HG03159 (cell line): ENCODE results near the gene KRT7.

Experiments used
- ATAC-seq: cut with Tn5 transposase; IDR thresholded peaks from one replicate; pipeline ENCODE4 v1.9.1; 2021; ENCODE audit warnings: mild to moderate bottlenecking, moderate library complexity; ENCODE audit not compliant: unreplicated experiment

Gene KRT7

DNA sequence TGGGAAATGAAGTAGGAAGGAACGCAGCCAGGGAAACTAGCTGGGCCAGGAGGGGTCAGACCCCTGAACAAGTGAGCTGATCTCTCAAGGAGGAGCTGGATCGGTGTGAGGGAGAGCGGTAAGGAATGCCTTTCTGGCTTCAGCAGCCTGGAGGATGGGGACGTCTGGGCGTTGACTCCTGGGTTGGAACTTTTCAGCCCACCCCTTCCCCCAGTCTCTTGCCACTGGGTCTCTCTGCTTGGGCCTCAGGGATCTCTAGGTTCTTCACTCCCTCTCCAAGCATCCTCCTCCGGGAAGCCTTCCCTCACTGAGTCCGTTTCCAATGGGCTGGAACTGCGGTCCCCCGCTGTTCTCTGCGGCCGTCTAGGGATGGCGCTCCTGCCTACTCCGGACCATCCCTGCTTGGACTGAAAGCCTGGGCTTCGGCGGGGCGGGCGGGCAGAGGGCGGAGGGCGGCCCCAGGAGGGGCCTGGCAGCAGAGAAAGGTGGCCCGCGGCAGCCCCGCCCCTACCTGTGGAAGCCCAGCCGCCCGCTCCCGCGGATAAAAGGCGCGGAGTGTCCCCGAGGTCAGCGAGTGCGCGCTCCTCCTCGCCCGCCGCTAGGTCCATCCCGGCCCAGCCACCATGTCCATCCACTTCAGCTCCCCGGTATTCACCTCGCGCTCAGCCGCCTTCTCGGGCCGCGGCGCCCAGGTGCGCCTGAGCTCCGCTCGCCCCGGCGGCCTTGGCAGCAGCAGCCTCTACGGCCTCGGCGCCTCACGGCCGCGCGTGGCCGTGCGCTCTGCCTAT, at the start of gene KRT7:
TSS of gene KRT7 (plus strand) at position 570 of the 788 bp plus-strand sequence. CDS start at position 624, 54 bp downstream.
- ATAC-seq = no peak

DNA sequence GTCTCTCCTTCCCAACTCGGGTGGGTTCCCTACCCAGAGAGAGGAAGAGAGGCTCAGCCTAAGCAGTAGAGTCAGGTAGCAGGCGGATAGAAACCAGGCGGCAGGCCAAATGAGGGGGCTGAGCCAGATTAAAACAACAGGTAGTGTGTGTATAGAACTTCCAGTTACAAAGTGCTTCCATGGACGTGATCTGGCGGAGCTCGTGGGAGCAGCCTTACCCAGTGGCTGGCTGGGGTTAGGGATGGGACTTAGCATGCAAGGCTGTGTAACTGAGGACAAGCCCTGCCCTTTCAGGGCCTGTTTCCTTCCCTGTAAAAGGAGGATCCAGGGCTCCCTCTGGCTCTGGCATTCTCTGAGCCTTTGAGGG, 49.5 kb upstream of the KRT7 start:
- no peak for ATAC-seq

DNA sequence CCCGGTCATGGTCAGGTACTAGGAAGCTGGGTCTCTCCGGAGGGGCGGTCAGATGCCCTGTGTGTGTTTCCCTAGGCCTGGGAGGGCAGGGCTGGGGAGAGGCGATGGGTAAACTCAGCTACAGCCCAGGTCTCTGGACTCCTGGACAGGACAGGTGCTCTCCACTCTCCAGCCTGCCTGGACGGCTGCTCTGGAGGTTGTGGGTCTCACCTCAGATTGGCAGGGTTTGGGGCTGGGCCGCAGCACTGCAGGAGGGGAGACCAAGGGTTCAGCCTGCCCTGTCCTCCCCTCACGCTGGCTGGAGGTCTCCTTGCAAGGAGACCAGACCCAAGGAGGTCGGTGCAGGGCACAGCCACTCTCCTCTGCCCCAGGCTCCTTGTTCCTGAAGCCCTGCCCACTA, 49.1 kb upstream of the KRT7 start:
- no peak for ATAC-seq

DNA sequence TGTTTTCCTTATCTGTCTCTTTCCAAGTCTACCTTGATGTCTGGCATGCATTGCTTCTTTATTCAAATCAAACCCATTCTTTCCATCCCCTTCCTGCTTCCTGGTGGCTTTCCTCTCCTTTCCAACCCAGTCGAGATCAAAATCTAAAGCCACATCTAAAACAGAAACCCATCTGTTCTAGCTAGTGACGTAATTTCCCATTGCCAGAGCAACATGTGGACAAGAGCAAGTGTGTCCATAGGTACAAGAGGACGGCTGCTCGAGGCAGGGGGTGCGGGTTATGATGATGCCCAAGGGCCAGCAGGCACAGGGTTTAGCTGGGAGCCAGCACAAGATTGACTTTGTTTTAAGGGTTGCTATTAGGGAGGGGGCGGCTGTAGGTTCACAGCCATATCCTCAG, 48.2 kb upstream of the KRT7 start:
- no peak for ATAC-seq

DNA sequence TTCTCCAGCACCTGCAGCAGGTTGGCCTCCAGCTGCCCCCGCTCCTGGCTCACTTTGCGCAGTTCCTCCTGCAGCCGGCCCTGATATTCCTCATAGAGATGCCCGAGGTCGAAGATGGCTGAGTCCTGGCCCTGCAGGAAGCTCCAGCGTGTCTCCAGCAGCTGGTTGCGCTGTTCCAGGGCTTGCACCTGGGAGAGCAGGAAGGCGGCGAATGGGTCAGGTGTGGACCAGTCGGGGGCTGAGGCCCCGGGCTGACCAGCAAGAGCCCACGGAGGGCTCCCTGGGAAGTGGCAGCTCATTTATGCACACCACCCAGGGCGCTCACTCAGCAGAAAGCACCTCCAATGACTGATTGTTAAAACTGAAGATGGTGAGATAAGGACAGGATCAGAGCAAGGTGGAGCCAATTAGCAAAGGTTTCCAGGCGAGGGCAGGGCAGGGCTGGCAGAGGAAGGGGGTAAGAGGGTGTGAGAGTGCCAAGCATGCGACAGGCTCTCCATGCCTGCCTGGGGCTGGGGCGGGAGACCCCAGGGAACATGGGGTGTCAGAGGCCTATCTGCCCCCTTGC, 47.6 kb upstream of the KRT7 start:
- no peak for ATAC-seq

DNA sequence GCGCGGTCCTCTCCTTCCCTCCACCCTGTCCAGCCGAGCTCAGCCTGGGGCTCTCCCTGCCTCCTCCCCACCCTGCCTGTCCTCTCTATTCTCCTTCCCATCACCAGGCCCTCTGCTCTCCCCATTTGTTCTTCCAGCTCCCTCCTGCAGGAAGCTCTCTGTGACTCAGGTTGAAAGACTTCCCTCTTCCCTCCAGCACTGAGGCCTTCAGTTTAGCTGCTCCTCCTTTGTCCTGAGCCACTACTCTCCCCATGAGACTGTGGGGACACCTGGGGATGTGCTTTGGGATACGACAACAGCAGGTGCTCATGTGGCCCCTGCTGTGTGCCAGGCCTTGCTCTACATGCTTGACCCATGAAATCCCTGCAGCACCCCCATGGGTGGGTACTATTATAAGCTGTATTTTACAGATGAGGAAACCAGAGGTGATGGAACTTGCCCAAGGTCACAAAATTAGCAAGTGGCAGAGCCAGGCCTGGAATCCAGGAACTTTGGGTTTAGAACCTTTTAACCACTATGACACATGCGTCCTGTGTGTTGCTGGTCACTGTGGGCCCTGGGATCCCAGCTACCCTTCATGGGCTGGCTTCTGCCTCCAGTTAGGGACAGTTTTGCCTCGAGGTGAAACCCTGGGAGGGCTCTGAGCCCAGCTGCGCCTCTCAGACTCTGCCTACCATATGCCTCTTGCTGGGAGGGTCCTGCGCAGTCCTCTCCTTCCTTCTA, 46.8 kb upstream of the KRT7 start:
- ATAC-seq = no peak

DNA sequence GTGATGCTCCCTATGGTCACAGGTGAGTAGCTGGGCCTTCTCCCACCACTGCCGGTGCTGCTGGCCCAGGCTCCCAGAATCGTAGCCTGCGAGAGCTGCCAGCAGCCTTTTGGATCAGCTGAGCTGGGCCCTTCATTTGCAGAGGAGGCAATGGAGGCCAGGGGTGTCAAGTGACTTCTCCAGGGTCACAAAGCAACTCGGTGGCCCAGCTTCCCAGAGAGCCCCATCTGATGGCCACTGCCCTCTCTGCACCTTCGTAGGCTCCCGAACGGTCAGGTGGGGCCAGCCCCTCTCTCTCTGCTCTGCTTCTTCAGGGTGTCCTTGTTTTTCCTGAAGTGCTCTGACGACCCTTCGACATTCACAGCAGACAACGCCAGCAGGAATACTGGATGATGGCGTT, 45.8 kb upstream of the KRT7 start:
- no peak for ATAC-seq

DNA sequence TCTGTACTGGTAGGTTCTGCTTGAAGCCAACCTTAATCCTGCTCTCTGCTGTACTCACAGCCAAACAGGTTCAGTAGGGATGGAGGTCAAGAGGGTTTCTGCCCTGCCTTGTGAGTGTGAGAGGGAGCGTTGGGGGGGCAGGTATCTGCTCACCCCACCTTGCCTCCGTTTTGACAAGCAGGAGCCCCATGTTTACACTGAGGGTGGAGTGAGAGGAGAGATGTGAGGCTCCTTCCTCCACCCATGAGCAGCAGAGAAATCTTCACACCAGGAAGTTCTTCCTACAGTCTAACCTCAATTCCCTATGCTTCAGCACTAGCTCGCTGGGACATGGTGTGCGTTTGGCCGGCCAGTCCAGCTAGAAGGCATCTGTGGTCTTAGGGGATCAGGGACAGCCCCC, 45.4 kb upstream of the KRT7 start:
- no peak for ATAC-seq

DNA sequence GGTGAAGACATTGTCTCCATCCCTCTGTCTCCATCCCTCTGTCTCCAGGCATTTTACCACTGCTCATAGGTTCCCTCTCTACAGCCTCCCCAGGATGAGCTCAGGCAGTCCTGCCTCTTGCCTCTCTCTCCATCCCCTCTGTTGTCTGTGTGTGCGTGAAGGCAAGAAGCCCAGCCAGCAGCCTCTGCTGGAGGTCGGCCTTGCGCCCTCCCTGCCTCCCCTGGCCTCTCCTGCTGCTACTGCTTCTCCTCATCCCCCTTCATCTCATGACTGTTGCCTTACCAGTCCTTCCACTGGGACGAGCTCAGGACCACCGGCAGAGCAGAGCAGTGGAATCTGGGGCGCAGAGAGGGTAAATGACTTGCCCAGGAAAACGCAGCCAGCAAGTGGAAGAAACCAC, 44.4 kb upstream of the KRT7 start:
- ATAC-seq = no peak

DNA sequence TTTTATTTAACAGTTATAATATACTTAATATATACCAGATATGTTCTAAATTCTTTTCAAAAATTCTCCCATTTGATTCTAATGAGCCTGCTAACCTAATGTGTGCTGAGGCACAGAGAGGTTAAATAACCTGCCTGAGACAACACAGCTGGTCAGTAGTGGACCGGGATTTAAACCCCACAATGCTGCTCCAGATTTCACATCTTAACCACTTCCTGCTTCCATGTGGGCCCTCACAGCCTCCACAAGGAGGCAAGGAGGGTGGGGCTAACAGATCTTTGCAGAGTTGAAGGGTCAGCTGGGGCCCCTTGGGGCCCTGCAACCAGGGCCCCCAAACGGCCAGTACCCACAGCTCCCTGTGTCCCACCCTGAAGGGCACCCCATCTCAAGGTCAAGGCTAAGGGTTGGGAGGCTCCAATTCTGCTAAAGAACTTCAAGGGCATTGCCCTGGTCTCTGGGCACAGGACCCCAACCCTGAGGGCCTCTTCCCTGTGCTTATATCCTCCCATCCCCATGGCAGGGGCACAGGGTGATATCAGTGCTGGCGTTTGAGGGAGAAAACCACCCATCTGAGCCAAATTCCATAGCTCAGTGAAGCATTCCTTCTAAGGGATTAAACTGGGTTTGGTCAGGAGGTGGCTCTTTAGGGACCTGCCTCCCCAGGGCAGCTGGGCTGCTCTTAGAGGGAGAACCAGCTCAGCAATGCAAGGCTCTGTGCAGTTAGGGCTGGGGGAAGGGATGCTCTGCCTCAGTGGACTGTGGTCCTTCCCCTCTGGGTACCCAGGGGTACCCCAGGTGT, 43.5 kb upstream of the KRT7 start:
- ATAC-seq = no peak

DNA sequence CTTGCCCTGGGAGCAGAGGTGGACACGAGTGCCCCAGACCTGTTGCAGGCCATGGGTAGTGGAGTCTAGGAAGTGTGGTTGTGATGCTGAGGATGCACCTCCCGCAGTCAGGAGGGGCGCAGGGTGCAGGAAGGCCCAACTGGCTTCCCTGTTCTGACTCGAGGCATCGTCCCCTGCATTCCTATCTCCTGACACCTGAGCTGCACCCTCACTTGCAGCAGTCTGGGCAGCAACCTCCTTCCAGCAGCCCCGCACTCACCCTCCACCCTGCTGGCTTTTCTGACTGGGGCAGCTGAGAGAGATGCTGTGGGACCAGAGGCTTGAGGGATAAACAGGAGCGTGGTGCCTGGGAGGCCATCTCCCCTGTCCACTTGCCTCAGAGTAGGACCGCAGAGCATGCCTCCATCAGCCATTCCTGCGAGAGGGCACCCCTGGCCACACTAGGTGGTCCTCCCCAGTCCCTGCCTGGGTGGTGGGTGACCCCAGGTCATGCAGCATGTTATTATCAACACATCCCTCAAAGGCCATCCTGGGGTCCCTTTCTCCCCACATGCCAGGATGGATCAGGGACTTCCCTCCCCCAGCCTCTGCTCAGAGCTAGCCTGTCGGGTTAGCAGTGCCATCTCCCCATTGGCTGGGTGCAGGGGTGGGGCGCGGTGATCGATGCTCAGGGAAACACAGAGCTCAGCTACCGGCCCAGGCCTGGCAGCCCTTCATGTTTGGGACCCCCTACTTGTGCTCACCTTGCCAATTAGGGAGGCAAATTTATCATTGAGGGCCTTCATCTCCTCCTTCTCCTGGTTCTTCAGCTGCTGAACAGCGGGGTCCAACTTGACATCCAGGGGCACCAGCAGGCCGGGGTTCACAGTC, 41.9 kb upstream of the KRT7 start:
- no peak for ATAC-seq

DNA sequence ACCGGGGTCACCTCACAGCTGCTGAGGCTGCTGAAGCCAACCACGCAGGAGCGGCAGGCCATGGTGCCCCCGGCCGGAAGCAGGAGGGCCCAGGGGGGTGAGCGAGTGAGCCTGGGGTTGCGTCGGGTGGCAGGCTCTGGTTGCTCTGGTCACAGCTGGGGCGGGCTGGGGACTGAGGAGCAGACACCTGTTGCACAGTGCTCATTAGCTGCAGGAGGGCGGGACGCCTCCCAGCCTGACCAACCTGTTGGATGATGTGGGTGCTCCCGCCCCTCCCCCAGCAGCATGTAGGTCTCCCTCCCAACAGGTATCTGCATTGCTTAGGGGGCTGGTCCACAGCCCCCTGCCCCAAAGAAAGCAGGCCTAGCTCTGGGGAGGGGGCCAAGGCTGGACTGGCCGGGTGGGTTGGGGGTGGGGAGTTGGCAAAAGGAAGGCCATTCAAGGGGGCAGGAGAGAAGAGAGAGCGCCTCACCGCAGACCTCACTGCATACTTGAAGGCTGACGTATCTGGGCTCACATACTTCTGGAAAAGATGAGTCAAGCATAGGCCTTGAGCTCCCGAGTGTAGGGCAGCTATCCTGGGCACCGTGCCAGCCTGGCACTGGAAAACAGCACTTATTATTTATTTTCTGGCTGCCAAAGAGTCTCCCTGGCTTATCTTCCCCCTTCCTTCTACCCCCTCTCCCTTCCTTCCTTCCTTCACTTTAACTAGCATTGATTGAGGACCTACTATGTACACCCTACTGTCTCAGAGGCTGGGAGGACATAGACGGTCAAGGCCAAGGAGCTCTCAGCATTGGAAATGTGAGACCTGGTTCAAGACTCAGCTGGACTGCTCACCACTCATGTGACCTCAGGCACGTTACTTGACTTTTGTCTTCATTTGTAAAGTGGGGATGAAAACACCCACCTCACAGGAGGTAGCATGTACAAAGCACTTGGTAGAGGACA, 40.9 kb upstream of the KRT7 start, which contains the start of gene KRT80:
TSS of gene KRT80 (minus strand) at position 174 of the 951 bp plus-strand sequence. CDS start at position 62, 112 bp downstream.
- no peak for ATAC-seq

DNA sequence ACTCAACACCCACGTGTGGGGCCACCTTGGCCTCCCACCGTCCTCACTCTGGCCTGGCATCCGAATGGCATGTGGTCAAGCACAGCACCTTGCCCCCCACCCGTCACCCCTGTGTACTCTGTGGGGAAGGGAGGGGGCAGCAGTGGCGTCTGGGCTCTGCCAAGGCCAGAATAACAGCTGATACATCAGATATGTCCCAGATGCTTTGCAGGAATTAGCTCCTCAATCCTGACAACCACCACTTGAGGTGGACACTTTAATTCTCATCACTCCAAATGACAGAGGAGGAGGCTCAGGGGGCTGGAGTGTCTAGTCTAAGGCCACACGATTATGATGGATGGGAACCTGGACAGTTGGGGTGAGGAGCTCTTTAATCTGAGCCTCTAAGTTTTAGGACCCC, 39.5 kb upstream of the KRT7 start:
- ATAC-seq = no peak

DNA sequence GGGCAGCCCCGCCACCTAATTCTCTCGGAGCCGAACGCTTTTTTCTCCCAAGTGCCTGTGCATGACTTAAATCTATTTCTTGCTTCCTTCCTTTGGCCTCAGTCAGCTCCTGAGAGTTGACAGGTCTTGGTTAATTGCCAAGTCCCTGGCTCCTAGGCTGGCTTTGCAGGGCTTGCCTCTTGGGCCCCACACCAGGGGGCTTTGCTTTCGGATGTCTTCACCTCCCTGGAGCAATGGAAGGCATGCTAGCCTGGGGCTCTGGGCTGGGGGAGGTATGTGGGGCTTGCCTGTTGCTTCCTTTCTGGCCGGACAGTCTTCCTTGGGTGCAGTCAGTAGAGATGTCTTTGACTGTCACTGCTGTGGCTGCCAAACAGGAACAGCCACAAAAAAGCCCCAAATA, 39.1 kb upstream of the KRT7 start:
- ATAC-seq = no peak

DNA sequence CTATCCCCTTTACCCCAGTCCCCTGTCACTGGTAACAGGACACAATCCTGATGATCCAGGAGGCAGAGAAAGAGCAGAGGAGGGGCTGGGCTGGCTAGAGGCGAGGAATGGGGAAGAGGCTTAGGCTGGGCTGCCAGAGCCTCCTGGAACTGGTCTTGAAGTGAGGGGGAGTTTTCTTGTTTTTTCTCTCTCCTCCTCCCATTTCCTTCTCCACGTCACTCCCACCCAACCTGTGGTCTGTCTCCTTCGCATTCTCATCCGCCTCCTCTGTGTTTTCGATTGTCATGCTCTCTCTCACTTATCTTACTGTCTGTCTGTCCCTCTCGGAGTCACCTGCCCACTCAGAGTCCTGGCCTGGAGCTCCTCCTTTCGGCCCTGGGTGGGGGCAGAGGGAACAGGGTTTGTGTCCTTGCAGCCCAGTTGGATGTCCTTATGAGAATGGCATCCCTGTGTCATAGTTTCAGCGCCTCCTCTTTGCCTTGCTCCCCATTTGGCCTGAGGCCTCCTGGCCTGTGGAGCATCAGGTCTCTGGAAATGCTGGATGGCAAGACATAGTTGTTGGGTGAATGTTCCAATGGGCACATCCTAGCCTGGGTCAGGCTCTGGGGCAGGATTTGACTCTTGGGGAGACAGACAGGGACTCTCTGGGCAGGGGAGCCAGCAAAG, 37.8 kb upstream of the KRT7 start:
- no peak for ATAC-seq

DNA sequence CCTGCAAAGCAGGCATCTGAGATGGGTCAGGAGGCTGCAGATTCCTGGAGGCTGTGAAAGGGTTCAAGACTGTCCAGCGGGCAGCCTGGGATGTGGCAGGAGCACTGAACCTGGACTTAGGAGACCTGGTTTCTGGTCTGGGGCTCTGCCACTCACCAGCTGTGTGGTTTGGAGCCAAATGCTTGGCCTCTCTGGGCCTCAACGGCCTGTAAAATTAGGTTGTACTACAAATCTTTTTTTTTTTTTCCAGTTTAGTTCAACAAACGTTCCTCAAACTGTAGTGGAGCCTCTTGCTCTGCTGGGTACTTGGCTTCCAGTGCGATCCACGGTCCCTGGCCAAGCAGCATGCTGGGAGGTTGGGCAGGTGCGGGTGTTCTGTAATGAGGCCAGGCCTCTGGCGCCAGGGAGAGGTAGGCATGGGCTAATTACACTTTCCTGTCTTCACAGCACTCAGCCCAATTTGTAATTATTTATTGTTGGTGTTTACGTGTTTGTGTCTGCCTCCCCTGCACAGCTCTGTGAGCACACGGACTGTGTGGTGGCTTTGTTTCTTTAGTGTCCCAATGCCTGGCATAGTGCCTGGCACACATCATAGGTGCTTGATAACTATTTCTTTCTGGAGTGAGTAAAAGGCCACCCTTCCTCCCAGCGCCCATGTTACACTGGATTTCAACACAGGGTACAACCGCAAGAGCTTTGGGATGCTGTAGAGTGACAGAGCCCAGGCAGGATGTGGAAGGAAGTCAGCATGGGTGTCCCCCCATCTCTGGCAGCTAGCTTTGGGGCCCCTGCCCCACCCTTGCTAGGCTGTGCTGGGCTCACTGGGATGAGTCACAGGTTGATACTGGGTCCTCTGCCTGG, 35.4 kb upstream of the KRT7 start:
- no peak for ATAC-seq

DNA sequence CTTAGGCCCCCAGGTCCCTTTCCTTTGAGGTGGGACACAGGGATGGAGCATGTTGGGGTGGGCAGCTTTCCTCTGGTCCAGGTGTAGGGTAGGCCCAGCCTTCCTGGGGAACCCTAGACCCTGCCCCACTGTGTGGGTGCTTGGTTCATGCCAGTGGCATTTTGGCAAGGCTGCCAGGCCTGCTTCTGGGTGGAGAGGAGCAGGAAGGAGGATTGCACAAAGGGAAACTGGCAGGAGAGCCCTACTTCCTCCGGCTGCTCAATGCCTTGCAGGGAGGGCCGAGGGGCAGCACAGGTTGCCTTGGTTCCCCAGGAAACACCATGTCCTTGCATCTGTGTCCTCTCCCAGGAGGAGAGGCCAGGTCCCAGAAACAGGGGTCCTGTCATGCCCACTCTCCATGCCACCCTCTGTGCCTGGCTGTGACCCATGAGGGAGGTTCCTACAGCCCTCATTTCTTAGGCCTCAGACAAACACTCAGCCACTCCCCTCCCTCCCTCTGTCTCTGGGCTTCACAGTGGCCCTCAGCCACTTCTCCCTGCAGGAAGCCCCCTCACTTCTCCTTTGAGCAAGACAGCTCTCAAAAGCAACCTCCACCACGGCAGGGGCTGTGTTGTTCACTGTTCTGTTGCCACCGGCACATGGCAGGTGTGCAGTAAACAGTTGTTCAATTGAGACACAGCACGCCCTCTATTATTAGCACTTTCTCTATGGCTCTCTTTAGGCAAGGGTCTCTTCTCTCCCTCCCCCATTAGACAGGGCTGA, 34.4 kb upstream of the KRT7 start:
- ATAC-seq = no peak
